NCI-H2107 (cell line): ENCODE data around the gene PSME3.

Source experiments
- DNase-seq: peaks from one replicate; lab custom pipeline; 2025; lab: John Stamatoyannopoulos, UW

PSME3 gene

GRCh38 chr17:42817866-42818265, 15.3 kb upstream of the PSME3 start:
- DNase-seq: no peak

- DNase-seq: no peak
These were observed 14.8 kb upstream of the PSME3 start for GRCh38 chr17:42818379-42818778.

DNA sequence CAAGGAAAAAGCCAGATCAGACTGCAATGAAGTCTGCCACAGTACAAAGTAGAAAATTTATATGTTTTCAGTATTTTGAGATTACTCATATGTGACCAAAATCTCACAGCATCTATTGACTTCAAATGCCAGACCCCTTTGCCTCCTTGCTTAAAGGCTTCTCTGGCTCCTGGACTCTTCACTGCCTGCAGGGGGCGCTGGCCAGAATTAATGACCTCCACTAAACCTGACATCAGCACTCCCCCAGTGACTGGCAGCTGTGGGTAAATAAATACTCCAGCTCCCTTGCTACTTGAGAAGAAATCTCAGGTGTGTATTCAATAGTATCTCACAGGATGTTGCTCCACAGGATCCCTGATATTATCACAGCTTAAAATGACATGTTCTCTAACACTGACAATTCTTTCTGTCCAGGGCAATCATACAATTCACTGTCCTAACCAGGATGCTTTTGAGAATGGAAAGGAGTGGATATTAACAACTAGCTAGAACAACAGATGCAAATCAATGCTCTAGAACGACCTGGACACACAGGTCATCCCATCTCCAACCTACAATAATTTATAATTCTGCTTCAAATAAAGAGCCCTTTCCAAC, 13.2 kb upstream of the PSME3 start:
- DNase-seq: peak; percentile 24

GRCh38 chr17:42821176-42821575, 12.0 kb upstream of the PSME3 start:
- DNase-seq: no peak

GRCh38 chr17:42827472-42827871, 5.7 kb upstream of the PSME3 start:
- no peak for DNase-seq

DNA sequence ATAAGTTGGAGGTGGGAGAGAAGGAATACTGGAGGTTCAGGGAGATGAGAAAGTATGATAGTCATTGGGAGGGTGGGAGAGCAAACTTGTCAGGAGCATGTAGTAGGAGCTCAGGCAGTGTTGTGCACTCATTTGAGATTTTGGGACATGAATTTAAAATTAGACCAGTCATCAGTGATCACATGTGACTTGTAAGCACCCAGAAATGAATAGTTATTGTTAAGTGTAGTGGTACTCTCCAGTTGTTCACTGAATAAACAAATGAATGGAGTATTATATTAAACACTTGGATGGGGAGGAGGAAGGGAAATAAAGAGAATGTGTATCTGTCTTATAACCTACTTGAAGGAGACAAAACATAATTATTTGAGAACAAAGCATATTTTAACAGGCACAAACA, 2.2 kb upstream of the PSME3 start:
- no peak for DNase-seq

- no peak for DNase-seq
These were observed 824 bp upstream of the PSME3 start for GRCh38 chr17:42832213-42832933.

DNA sequence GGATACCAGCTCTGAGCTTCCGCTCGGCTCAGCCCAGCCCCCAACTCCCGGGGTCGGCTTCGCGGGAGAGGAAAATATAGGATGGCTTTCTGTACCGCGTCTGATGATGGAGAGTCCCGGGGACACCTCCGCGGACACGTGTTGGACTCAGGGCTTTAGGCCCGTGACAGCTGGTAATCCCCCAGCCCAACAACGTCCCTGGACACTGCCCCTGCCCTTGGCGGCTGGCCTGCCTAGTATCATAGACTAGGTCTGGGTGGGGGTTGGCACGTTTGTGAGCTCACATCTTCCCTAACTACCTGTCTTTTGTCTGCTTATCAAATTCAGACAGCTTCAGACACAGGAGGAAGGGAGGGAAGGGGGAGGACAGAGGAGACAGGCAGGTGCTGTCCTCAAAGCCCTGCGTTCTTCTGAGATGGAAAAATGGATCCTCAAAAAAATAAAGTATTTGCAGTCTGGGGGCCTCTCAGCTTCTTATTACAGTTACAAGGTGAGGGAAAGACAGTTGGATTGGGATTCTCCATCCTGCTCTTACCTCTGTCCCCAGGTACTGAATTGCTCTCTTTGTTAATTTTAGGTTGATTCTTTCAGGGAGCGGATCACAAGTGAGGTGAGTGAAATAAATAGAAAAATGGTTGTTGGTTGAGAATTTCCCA, 698 bp downstream of the PSME3 start:
- no peak for DNase-seq

DNA sequence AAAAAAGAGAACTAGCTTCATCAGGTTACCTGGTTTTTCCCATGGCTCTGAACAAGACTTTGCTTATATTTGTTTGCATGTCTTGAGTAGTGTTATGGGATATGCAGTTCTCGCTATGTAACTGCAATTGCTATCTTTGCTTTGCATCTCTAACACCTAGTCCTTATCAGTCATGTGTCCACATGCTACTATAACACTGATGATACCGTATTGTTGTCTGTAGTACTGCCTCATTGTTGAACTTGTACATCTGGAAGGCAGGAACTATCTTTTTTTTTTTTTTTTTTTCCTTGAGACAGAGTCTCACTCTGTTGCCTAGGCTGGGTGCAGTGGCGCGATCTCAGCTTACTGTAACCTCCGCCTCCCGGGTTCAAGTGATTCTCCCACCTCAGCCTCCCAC, 2.5 kb downstream of the PSME3 start:
- no peak for DNase-seq

GRCh38 chr17:42841975-42842685, 8.9 kb downstream of the PSME3 start:
- DNase-seq: no peak

- DNase-seq: no peak
These were observed 10.2 kb downstream of the PSME3 start for GRCh38 chr17:42843358-42843934.

- DNase-seq: no peak
These were observed 11.1 kb downstream of the PSME3 start, which contains the start of gene AOC2 for GRCh38 chr17:42844271-42844670. Gene AOC2, plus strand, starts transcription at chr17:42844580. Its CDS starts 47 bp downstream, at chr17:42844627.

GRCh38 chr17:42844761-42845555, 11.8 kb downstream of the PSME3 start:
- no peak for DNase-seq

DNA sequence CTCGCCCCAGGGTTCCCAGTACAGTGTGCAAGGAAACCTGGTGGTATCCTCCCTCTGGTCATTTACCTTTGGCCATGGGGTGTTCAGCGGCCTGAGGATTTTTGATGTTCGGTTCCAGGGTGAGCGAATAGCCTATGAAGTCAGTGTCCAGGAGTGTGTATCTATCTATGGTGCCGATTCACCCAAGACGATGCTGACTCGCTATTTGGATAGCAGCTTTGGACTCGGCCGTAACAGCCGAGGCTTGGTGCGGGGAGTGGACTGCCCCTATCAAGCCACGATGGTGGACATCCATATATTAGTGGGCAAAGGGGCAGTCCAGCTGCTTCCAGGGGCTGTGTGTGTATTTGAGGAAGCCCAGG, 12.3 kb downstream of the PSME3 start:
- no peak for DNase-seq

- DNase-seq: no peak
These were observed 12.9 kb downstream of the PSME3 start for GRCh38 chr17:42845918-42846593.

- no peak for DNase-seq
These were observed 13.5 kb downstream of the PSME3 start for GRCh38 chr17:42846594-42847280.

GRCh38 chr17:42848093-42848492, 14.9 kb downstream of the PSME3 start:
- DNase-seq: no peak

DNA sequence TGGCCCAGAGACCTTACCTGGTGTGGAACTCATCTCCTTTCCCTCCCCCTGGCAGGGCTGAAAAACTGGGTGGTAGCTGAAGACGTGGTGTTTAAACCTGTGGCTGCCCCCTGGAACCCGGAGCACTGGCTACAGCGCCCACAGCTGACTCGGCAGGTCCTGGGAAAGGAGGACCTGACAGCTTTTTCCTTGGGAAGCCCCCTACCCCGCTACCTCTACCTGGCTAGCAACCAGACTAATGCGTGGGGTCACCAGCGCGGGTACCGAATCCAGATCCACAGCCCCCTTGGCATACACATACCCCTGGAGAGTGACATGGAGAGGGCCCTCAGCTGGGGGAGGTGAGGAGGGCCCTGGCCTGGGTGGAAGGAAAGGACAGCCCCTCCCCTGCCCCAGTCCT, 15.8 kb downstream of the PSME3 start:
- DNase-seq: no peak

- DNase-seq: no peak
These were observed 16.4 kb downstream of the PSME3 start for GRCh38 chr17:42849451-42850181.

- no peak for DNase-seq
These were observed 17.8 kb downstream of the PSME3 start, which contains the start of gene AOC3 for GRCh38 chr17:42850954-42851353. Gene AOC3, plus strand, starts transcription at chr17:42851199. Its CDS starts 145 bp downstream, at chr17:42851344.
